Psoas muscle (tissue), 8 donors: Measurements from ENCODE around the gene RLN2. TPM values are rescaled to one million over a fixed set of nuclear protein-coding genes. Genes with fewer than 3 reads are reported as not detected.
"Not testable (repeated sequence)": the region's sequence is repeated elsewhere in the genome, so short reads cannot be mapped to it uniquely, and the experiment has no call there.

ENCODE experiments used
- ATAC-seq, 4 donors: fragments of 200-7000 bp; cut with Tn5 transposase; one replicate each; pipeline ENCODE4 v1.9.1; 2020; ENCODE audit warnings: moderate library complexity in 3 of 4, mild to moderate bottlenecking in 2 of 4
- DNase-seq, 2 donors: peaks; one replicate each; pipeline ENCODE4 v3.0.0-alpha.2; 2020
- H3K27ac ChIP-seq: fragments of 200-600 bp; one replicate; pipeline ENCODE4 v1.8.0; 2022
- H3K27me3 ChIP-seq, 3 donors: fragments of 200-600 bp in 1 of 3; one replicate each; pipeline versions ENCODE4 v1.6.1 to v1.8.0; 2013 to 2022; ENCODE audit warnings: low read length in 2 of 3, mild to moderate bottlenecking in 2 of 3, moderate library complexity in 1 of 3; ENCODE audit not compliant: insufficient read depth in 3 of 3
- H3K36me3 ChIP-seq, 2 donors: fragments of 200-600 bp in 1 of 2; one replicate each; pipeline versions ENCODE4 v1.6.1 to v1.8.0; 2013 to 2022; ENCODE audit warnings: low read depth in 1 of 2, mild to moderate bottlenecking in 1 of 2, moderate library complexity in 1 of 2; ENCODE audit not compliant: insufficient read depth in 1 of 2
- H3K4me1 ChIP-seq: fragments of 200-600 bp; one replicate; pipeline ENCODE4 v1.8.0; 2022
- H3K4me3 ChIP-seq: fragments of 200-600 bp; one replicate; pipeline ENCODE4 v1.8.0; 2022; ENCODE audit warnings: mild to moderate bottlenecking
- H3K9me3 ChIP-seq: fragments of 200-600 bp; one replicate; pipeline ENCODE4 v1.8.0; 2022
- CTCF ChIP-seq: fragments of 200-600 bp; IDR thresholded peaks from one replicate; pipeline ENCODE4 v1.8.0; 2022; ENCODE audit warnings: antibody characterized with exemption
- WGBS, 3 donors: extraction: QIAGEN DNeasy Blood & Tissue Kit; methylation state at CpG; one replicate each; pipeline versions ENCODE4 v1.1.6 to v1.1.7; 2013; 5-methylcytosine and 5-hydroxymethylcytosine counted together
- intact Hi-C, 2 donors: fragments of 100-400 bp; cut with DNase I; formaldehyde crosslinking; loops; one replicate each; pipeline versions ENCODE4 v1.11.0 to v1.14.2; 2022
- polyA plus RNA-seq, 3 donors: library from polyadenylated mRNA; stranded (reverse); fragments of 200-250 nt; gene quantifications; one replicate each; pipeline ENCODE4 v1.2.3, GENCODE V29; 2013
- total RNA-seq, 4 donors: library from RNA; stranded (reverse); fragmentation: NEBNext Ultra II Directional in 2 of 4; extraction: Animal tissue kit (Norgen Biotek cat#: 25700) in 2 of 4; gene quantifications; one replicate each; pipeline versions ENCODE4 v1.2.1 to v1.2.4, GENCODE V29; 2021 to 2023
- donor health status: healthy with polysubstance abuse.
- donor health status: DM: no; HTN: no; CAD: no; lungs with moderate emphysema.
- donor health status: Bipolar disorder and iron deficiency.
- donor health status: healthy.
- donor health status: DM: yes; HTN: yes; CAD: no.
- donor health status: DM: no; HTN: no; CAD: no.
- donor health status: DM: no; HTN: no; CAD: no.
- donor health status: DM: yes; HTN: yes; CAD: no.

Gene RLN2
- total and polyA plus RNA-seq, 7 donors = 0.17 TPM; not detected in 6

GRCh38 chr9:5326893-5327548, 22.5 kb upstream of the RLN2 start:
- Histone ChIP-seq H3K9me3 (no peaks in the 10 kb centered on the region), H3K4me3 (no peak overlapping the region), H3K27me3 (no peaks in the 10 kb centered on the region), H3K4me1 (no peaks in the 10 kb centered on the region), H3K27ac (no peak overlapping the region), H3K36me3 (no peaks in the 10 kb centered on the region)
- TF ChIP-seq CTCF = no peak
- ATAC-seq (no peak), DNase-seq (no peak)
- 69 to 77% (median 71%) methylated on average over 10 of the region's 10 CpGs for WGBS, 3 donors
- intact Hi-C loops = no loop called here

- H3K27me3 ChIP-seq = no peaks in the 10 kb centered on the region
- H3K4me3 ChIP-seq = no peak overlapping the region
- no peak for TF ChIP-seq CTCF
- DNase-seq (no peak), ATAC-seq (no peak)
- intact Hi-C loops = no loop called here
- no peak overlapping the region for H3K27ac ChIP-seq
- no peaks in the 10 kb centered on the region for H3K36me3 ChIP-seq
- H3K9me3 ChIP-seq = no peaks in the 10 kb centered on the region
- no peaks in the 10 kb centered on the region for H3K4me1 ChIP-seq
Observed at GRCh38 chr9:5326187-5326586, 21.7 kb upstream of the RLN2 start.

- H3K9me3 ChIP-seq, DNase-seq, H3K27ac ChIP-seq, H3K27me3 ChIP-seq, H3K4me1 ChIP-seq, ATAC-seq, H3K36me3 ChIP-seq, H3K4me3 ChIP-seq, intact Hi-C loops: not testable (repeated sequence)
- 55 to 79% (median 73%) methylated on average over 1 of the region's 1 CpG for WGBS, 3 donors
Observed at GRCh38 chr9:5321601-5322000, 17.1 kb upstream of the RLN2 start.

GRCh38 chr9:5321058-5321457, 16.5 kb upstream of the RLN2 start:
- DNase-seq = no peak
- intact Hi-C loops = no loop called here
- ATAC-seq = no peak
- no peaks in the 10 kb centered on the region for H3K27me3 ChIP-seq
- peaks cover 9% of the 10 kb centered on the region for H3K9me3 ChIP-seq
- H3K4me3 ChIP-seq = no peak overlapping the region
- 36 to 48% (median 41%) methylated on average over 1 of the region's 1 CpG for WGBS, 3 donors
- no peak overlapping the region for H3K27ac ChIP-seq
- no peak for TF ChIP-seq CTCF
- H3K36me3 ChIP-seq = no peaks in the 10 kb centered on the region
- no peaks in the 10 kb centered on the region for H3K4me1 ChIP-seq

- ATAC-seq, DNase-seq, H3K4me1 ChIP-seq, H3K27ac ChIP-seq, H3K4me3 ChIP-seq, intact Hi-C loops, H3K27me3 ChIP-seq, H3K36me3 ChIP-seq: not testable (repeated sequence)
- H3K9me3 ChIP-seq = peaks cover 19% of the 10 kb centered on the region
- WGBS, 3 donors = 95 to 100% (median 98%) methylated on average over 1 of the region's 1 CpG
Observed at GRCh38 chr9:5316406-5316805, 11.9 kb upstream of the RLN2 start.
